ENCODE data around the gene ZNF441. TPM values are rescaled to one million over a fixed set of nuclear protein-coding genes. Genes with fewer than 3 reads are reported as not detected.

The ZNF441 gene
- total RNA-seq (2012; rRNA removed) (9.7 and 12.2 TPM in 2 replicates), polyA plus RNA-seq (2012; rRNA removed) (2.4 and 2.8 TPM in 2 replicates), Bru-seq, nascent RNA (percentile 77 among the genes with signal in this experiment), BruChase-seq, experiment 1, labeled RNA remaining after a 6-hour chase (percentile 67 among the genes with signal in this experiment), BruChase-seq, experiment 2, labeled RNA remaining after a 2-hour chase (percentile 66 among the genes with signal in this experiment)
- 0.08 and 0.11 TPM in 2 replicates for polyA plus RNA-seq (2012; cell fraction: cytosol; rRNA removed)
- polyA plus RNA-seq (2012; cell fraction: nucleus; rRNA removed; ENCODE audit: low replicate concordance): 2.2 and 16.7 TPM in 2 replicates
- long read RNA-seq, full-length matches to known transcripts: 9 of 9 reads
- long read RNA-seq, partial matches to known transcripts: 0 of 9 reads
- long read RNA-seq, other reads (novel, unspliced or antisense): 0 of 9 reads

DNA sequence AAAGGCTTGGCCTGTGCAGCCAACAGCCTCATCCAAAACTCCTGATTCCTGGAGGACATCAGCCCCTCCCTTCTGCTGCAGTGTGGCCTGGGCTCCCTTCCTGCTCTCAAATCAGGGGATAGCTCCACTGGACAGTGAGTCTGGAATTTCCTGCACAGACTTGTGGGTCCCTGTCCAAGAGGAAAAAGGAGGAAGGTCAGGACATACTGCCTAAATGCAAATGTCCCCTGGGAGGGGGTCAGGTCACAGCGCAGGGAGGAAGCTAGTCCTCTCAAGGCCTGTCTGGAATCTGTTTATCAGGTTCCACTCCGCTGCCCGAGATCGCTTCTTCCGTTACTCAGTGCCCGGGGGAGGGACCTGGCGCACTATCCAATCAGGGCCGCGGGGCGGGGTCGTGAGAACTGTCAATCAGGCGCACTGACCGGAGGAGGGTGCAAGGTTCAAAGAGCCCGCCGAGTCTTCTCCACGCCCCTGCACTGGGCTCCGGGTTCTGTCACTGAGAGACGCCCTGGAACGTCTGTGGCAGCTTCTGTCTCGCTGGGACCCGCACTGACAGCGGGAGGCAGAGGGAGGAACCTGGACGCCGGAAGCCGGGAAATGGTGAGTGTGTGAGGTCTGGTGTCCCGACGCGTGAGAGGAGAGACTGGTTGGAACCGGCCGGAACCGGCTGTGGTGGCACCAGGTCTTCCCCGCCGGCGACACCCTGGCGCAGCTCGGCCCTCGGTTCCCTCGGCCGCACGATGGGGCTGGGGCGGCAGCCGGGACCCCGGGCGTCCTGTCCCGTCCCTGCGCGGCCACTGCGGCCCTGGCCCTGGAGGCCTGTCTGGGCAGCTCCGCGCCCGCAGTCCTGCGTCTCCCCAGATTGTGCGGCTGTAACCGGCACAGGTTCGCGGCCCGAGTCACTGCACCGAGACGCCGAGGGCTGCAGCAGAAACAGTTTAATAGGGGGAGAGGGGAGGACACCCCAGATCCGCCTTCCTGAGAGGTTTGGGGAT, at the start of gene ZNF441:
TSS of gene ZNF441 (plus strand) at position 404 of the 995 bp plus-strand sequence. CDS start at position 598, 194 bp downstream.
- H3K23ac ChIP-seq (ENCODE audit: low read depth, low read length): peak within 1 kb of the TSS; percentile 70
- H4K5ac ChIP-seq (ENCODE audit: low read depth, low read length): peak within 1 kb of the TSS; percentile 99
- peak within 1 kb of the TSS; percentile 77 for H2AK5ac ChIP-seq (ENCODE audit: low read depth, low read length)
- peak; percentile 33; the same call in 1 of the 2 replicates for TF ChIP-seq MAZ (IDR thresholded peaks at IDR 0.05; ENCODE audit: borderline replicate concordance, low read depth, low read length)
- TF ChIP-seq POLR2A (IDR thresholded peaks at IDR 0.05; ENCODE audit: low read depth, low read length): peak; percentile 53
- TF ChIP-seq FOS (IDR thresholded peaks at IDR 0.05; ENCODE audit: low read depth, low read length): no peak
- H3K14ac ChIP-seq (replicated peaks; ENCODE audit: low read depth, low read length): peak within 1 kb of the TSS; percentile 87
- peak within 1 kb of the TSS; percentile 99 for H2AFZ ChIP-seq (replicated peaks; ENCODE audit: low read length, poor library complexity)
- H3K9me1 ChIP-seq (ENCODE audit: insufficient read depth, low read length): no peaks in the 10 kb centered on the region
- H3K9me3 ChIP-seq (ENCODE audit: control insufficient read depth, insufficient read depth, low read length): peaks cover 7% of the 10 kb centered on the region; the same call in 1 of the 2 replicates
- ChIA-PET POLR2A (ENCODE audit: unreplicated experiment) (no interaction called here), CTCF (interaction anchor here (1.2 kb wide), 1 partner anchor 31 kb away, joined by 5 read pairs; no protein-coding TSS in a partner anchor)
- H4K91ac ChIP-seq (ENCODE audit: insufficient read depth, low read depth, low read length): peak within 1 kb of the TSS; percentile 90
- 1% methylated on average over 45 of the region's 61 CpGs; no CpG with 5 or more reads in 1 of the 2 experiments for WGBS, 2 experiments (ENCODE audit: extremely low coverage in 2 of 2, insufficient read length in 1 of 2)
- ATAC-seq (ENCODE audit: low read depth): peak; percentile 98
- peaks cover 2% of the 10 kb centered on the region; the same call in 1 of the 2 replicates for H3K4me1 ChIP-seq (ENCODE audit: control insufficient read depth, insufficient read depth, low read length)
- peak within 1 kb of the TSS; percentile 54; the same call in 1 of the 2 replicates for H2BK20ac ChIP-seq (ENCODE audit: low read depth, low read length)
- peak within 1 kb of the TSS; percentile 92 for H3K4ac ChIP-seq (ENCODE audit: low read depth, low read length)
- peak; percentile 89 for DNase-seq
- H2AK9ac ChIP-seq (replicated peaks; ENCODE audit: low read depth, low read length, poor library complexity): peak within 1 kb of the TSS; percentile 86
- H3K27ac ChIP-seq (ENCODE audit: insufficient read depth, low read length): peak within 1 kb of the TSS; percentile 85
- H2BK120ac ChIP-seq (ENCODE audit: low read depth, low read length): peak within 1 kb of the TSS; percentile 81
- peak within 1 kb of the TSS; percentile 60 for H3K56ac ChIP-seq (ENCODE audit: extremely low read depth, insufficient read depth, low read length)
- peak within 1 kb of the TSS; percentile 48; the same call in 1 of the 3 replicates for H2BK15ac ChIP-seq (ENCODE audit: low read depth, low read length)
- peak within 1 kb of the TSS; percentile 86 to 99 for H4K8ac ChIP-seq (ENCODE audit: low read depth in 2 of 2, low read length in 2 of 2)
- 0 out of 2 replicates have a peak, but pooled peaks cover 3% of the 10 kb centered on the region for H4K20me1 ChIP-seq (ENCODE audit: insufficient read depth, low read length)
- H3K36me3 ChIP-seq (ENCODE audit: control insufficient read depth, insufficient read depth, low read length): no peaks in the 10 kb centered on the region
- intact Hi-C loops (cut with micrococcal nuclease): loop anchor here (1.0 kb wide), 1 partner anchor 47 kb away; the partner anchor contains the start of gene ZNF440
- H3K4me2 ChIP-seq (ENCODE audit: low read depth, low read length): peak within 1 kb of the TSS; percentile 98
- peak within 1 kb of the TSS; percentile 88 for H2BK5ac ChIP-seq (ENCODE audit: low read depth, low read length, poor library complexity, severe bottlenecking)
- no TSS peak for BruUV-seq (replicated peaks)
- dilution Hi-C loops (cut with HindIII; ENCODE audit: low sequenced_read_pairs, unreplicated experiment): no loop called here
- peak within 1 kb of the TSS; percentile 91 for H3K9ac ChIP-seq (ENCODE audit: low read depth, low read length)
- H3K18ac ChIP-seq (ENCODE audit: low read depth, low read length): peak within 1 kb of the TSS; percentile 90
- peak within 1 kb of the TSS; percentile 78 for H3K4me3 ChIP-seq (ENCODE audit: insufficient read depth, low read depth, low read length)
- in situ Hi-C loops (cut with MboI; ENCODE audit: low sequenced_read_pairs): no loop called here
- H3K79me1 ChIP-seq (ENCODE audit: low read depth in 1 of 2, low read length in 2 of 2): peaks cover 18 to 27% of the 10 kb centered on the region in 2 experiments
- no peaks in the 10 kb centered on the region for H3K27me3 ChIP-seq (ENCODE audit: control insufficient read depth, insufficient read depth, low read length)
